ENCODE data around the gene ABI1. TPM values are rescaled to one million over a fixed set of nuclear protein-coding genes. Genes with fewer than 3 reads are reported as not detected.

The ABI1 gene
- total RNA-seq, 2 experiments from 2014 or later = 44.2 to 56.6 TPM

DNA sequence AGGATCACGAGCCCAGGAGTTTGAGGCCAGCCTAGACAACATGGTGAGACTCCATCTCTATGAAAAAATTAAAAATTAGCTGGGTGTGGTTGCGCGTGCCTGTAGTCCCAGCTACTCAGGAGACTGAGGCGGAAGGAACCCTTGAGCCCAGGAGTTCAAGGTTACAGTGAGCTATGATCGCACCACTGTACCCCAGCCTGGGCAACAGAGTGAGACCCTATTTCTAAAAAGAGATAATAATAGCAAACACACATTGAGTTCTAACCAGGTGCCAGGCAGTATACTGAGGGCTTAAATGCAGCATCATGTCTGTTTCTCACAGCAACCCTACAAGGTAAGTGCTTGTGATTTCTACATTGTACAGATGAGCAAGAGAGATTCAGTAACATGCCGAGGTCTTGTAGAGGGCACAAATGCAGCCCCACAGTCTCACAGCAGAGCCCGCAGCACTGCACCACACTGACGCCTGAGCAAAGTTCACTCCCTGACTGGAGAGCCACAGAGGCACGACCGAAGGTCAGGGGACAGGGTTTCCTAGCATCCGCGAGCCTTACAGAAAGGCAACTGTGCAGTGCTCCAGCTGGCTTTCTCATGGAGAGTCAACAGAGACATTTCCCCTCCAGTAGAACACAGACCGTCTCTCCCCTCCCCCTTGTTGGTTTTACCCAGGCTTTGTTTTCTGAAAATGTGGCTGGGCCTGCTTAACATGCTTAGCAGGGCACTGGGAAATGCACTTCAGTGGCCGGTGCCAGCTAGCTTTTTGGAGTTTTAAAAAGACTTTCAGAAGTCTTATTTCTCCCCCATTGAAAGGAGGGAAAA, 126.8 kb downstream of the ABI1 start:
- ATAC-seq = no peak
- Mint-ChIP-seq H3K27me3 (no peaks in the 10 kb centered on the region), H3K9me3 (ENCODE audit: low read depth) (no peaks in the 10 kb centered on the region), H3K27ac (no peak overlapping the region), H3K4me1 (peaks cover 26% of the 10 kb centered on the region), H3K4me3 (no peak overlapping the region), H3K36me3 (ENCODE audit: low read depth) (peaks cover 65% of the 10 kb centered on the region)
- CTCF ChIA-PET = interaction anchor here (0.6 to 3.9 kb wide), 4 partner anchors 7 to 361 kb away, joined by 3 to 23 read pairs (median 4); no protein-coding TSS in a partner anchor
- intact Hi-C loops (cut with DNase I, micrococcal nuclease) = loop anchor here in 1 of 2 experiments (10.0 kb wide), 1 partner anchor 421 kb away; the partner anchor contains the start of genes MASTL and YME1L1
- DNase-seq = no peak
- POLR2A ChIA-PET = no interaction called here

- peaks cover 55% of the 10 kb centered on the region for H3K36me3 Mint-ChIP-seq (ENCODE audit: low read depth)
Measured at GRCh38 chr10:26730552-26730951, 130.2 kb downstream of the ABI1 start.

DNA sequence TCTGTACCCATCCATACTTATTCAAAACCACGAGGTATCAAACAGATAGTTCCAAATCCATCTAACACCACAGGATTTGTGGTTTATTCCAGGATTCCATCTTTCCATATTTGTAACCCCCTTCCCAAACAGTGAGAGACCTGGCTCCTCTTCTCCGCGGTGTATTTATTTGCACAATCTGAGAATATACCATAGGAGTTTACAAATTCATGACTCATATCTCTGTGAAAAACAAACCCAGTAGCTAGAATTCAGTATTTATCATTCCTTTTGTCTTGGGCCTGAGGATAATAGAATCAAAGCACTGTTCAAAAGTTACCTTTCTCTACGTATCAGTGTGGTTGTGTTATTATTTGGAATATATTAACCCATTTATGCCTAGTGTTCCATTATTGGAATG, 131.4 kb downstream of the ABI1 start:
- Mint-ChIP-seq H3K27me3 (no peaks in the 10 kb centered on the region), H3K27ac (no peak overlapping the region), H3K36me3 (ENCODE audit: low read depth) (peaks cover 51% of the 10 kb centered on the region), H3K4me1 (no peaks in the 10 kb centered on the region), H3K9me3 (ENCODE audit: low read depth) (no peaks in the 10 kb centered on the region), H3K4me3 (no peak overlapping the region)
- intact Hi-C loops (cut with DNase I, micrococcal nuclease) = loop anchor here (10.0 kb wide), 2 partner anchors 395 to 635 kb away; no protein-coding TSS in a partner anchor
- no peak for ATAC-seq
- DNase-seq = no peak
- POLR2A ChIA-PET = no interaction called here
- CTCF ChIA-PET = interaction anchor here (0.6 to 1.7 kb wide), 6 partner anchors 22 to 194 kb away, joined by 3 to 6 read pairs (median 3); partner anchors contain the start of gene ABI1

More at GRCh38 chr10:26730552-26730951, 130.2 kb downstream of the ABI1 start:
- no peaks in the 10 kb centered on the region for H3K9me3 Mint-ChIP-seq (ENCODE audit: low read depth)
- no peak for ATAC-seq
- intact Hi-C loops (cut with DNase I, micrococcal nuclease) = loop anchor here in 1 of 2 experiments (10.0 kb wide), 1 partner anchor 424 kb away; the partner anchor contains the start of genes MASTL and YME1L1
- POLR2A ChIA-PET = no interaction called here
- no peaks in the 10 kb centered on the region for H3K27me3 Mint-ChIP-seq
- H3K27ac Mint-ChIP-seq = no peak overlapping the region
- DNase-seq = no peak
- H3K4me3 Mint-ChIP-seq = no peak overlapping the region
- CTCF ChIA-PET = interaction anchor here (1.7 kb wide), 1 partner anchor 150 kb away, joined by 6 read pairs; no protein-coding TSS in a partner anchor
- no peaks in the 10 kb centered on the region for H3K4me1 Mint-ChIP-seq

- ATAC-seq (no peak), DNase-seq (no peak)
- CTCF ChIA-PET = interaction anchor here (0.6 to 1.7 kb wide), 7 partner anchors 10 to 193 kb away, joined by 3 to 6 read pairs (median 3); partner anchors contain the start of gene ABI1
- Mint-ChIP-seq H3K9me3 (ENCODE audit: low read depth) (no peaks in the 10 kb centered on the region), H3K27me3 (no peaks in the 10 kb centered on the region), H3K27ac (no peak overlapping the region), H3K4me1 (no peaks in the 10 kb centered on the region), H3K36me3 (ENCODE audit: low read depth) (peaks cover 50% of the 10 kb centered on the region), H3K4me3 (no peak overlapping the region)
- POLR2A ChIA-PET = no interaction called here
- intact Hi-C loops (cut with DNase I, micrococcal nuclease) = loop anchor here (10.0 kb wide), 2 partner anchors 394 to 636 kb away; no protein-coding TSS in a partner anchor
Measured at GRCh38 chr10:26728957-26729356, 131.8 kb downstream of the ABI1 start.

GRCh38 chr10:26727005-26727404, 133.8 kb downstream of the ABI1 start:
- H3K27ac Mint-ChIP-seq = no peak overlapping the region
- H3K4me1 Mint-ChIP-seq = no peaks in the 10 kb centered on the region
- no peaks in the 10 kb centered on the region for H3K9me3 Mint-ChIP-seq (ENCODE audit: low read depth)
- H3K4me3 Mint-ChIP-seq = no peak overlapping the region
- ATAC-seq (no peak), DNase-seq (no peak)
- H3K36me3 Mint-ChIP-seq (ENCODE audit: low read depth) = peaks cover 36% of the 10 kb centered on the region
- ChIA-PET CTCF (interaction anchor here (0.6 to 5.3 kb wide), 24 partner anchors 9 to 460 kb away, joined by 3 to 115 read pairs (median 8); partner anchors contain the start of gene ABI1), POLR2A (no interaction called here)
- H3K27me3 Mint-ChIP-seq = no peaks in the 10 kb centered on the region
- intact Hi-C loops (cut with DNase I, micrococcal nuclease) = loop anchor here (10.0 kb wide), 2 partner anchors 392 to 638 kb away; no protein-coding TSS in a partner anchor

GRCh38 chr10:26725837-26726727, 134.7 kb downstream of the ABI1 start:
- Mint-ChIP-seq H3K27me3 (no peaks in the 10 kb centered on the region), H3K4me1 (peaks cover 4% of the 10 kb centered on the region), H3K4me3 (no peak overlapping the region), H3K27ac (no peak overlapping the region), H3K9me3 (ENCODE audit: low read depth) (no peaks in the 10 kb centered on the region), H3K36me3 (ENCODE audit: low read depth) (peaks cover 35% of the 10 kb centered on the region)
- CTCF ChIA-PET = interaction anchor here (0.5 to 5.3 kb wide), 53 partner anchors 9 to 808 kb away, joined by 3 to 115 read pairs (median 4); partner anchors contain the start of gene ABI1
- DNase-seq (peak; percentile 71), ATAC-seq (peak; percentile 56)
- intact Hi-C loops (cut with DNase I, micrococcal nuclease) = loop anchor here (1.0 to 10.0 kb wide), 4 partner anchors 156 to 639 kb away; no protein-coding TSS in a partner anchor
- POLR2A ChIA-PET = interaction anchor here (1.0 kb wide), 1 partner anchor 9 kb away, joined by 4 read pairs; no protein-coding TSS in a partner anchor

GRCh38 chr10:26723016-26723415, 137.7 kb downstream of the ABI1 start:
- Mint-ChIP-seq H3K4me1 (peaks cover 8% of the 10 kb centered on the region), H3K9me3 (ENCODE audit: low read depth) (no peaks in the 10 kb centered on the region), H3K27ac (no peak overlapping the region), H3K36me3 (ENCODE audit: low read depth) (peaks cover 36% of the 10 kb centered on the region), H3K4me3 (no peak overlapping the region), H3K27me3 (no peaks in the 10 kb centered on the region)
- ATAC-seq (no peak), DNase-seq (no peak)
- intact Hi-C loops (cut with DNase I, micrococcal nuclease) = loop anchor here (10.0 kb wide), 2 partner anchors 388 to 642 kb away; no protein-coding TSS in a partner anchor
- ChIA-PET CTCF (interaction anchor here (1.3 to 5.3 kb wide), 2 partner anchors 12 to 161 kb away, joined by 4 to 115 read pairs; no protein-coding TSS in a partner anchor), POLR2A (interaction anchor here (0.5 kb wide), 1 partner anchor 434 kb away, joined by 3 read pairs; no protein-coding TSS in a partner anchor)

DNA sequence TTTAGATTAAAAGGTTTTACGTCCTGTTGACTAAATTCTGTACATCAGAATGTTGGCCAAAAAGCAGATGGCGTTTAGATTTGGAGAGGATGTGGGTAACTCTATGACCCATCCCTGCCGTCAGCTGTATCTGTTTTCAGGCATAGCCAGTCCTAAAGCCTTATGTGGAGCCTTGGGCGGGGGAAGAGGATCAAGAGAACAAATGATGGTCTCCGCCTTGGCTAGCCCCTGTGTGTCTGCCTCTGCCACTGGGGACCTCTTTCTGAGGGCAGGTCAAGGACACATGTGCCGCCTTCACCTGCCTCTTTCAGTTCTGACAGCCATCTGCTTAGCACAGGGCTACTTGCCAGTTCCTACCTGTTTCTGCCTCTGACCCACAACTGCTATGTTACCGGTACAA, 139.2 kb downstream of the ABI1 start:
- peak overlapping the region; percentile 59 for H3K27ac Mint-ChIP-seq
- CTCF ChIA-PET = no interaction called here
- no peaks in the 10 kb centered on the region for H3K9me3 Mint-ChIP-seq (ENCODE audit: low read depth)
- ATAC-seq = peak; percentile 84
- H3K4me1 Mint-ChIP-seq = peaks cover 8% of the 10 kb centered on the region
- H3K4me3 Mint-ChIP-seq = no peak overlapping the region
- POLR2A ChIA-PET = no interaction called here
- peak; percentile 63 for DNase-seq
- intact Hi-C loops (cut with DNase I, micrococcal nuclease) = loop anchor here (10.0 kb wide), 2 partner anchors 387 to 643 kb away; no protein-coding TSS in a partner anchor
- no peaks in the 10 kb centered on the region for H3K27me3 Mint-ChIP-seq
- peaks cover 33% of the 10 kb centered on the region for H3K36me3 Mint-ChIP-seq (ENCODE audit: low read depth)

- DNase-seq (no peak), ATAC-seq (no peak)
- CTCF ChIA-PET = interaction anchor here (0.7 to 1.2 kb wide), 3 partner anchors 9 to 164 kb away, joined by 3 to 5 read pairs (median 3); no protein-coding TSS in a partner anchor
- Mint-ChIP-seq H3K27ac (no peak overlapping the region), H3K36me3 (ENCODE audit: low read depth) (peaks cover 39% of the 10 kb centered on the region), H3K4me3 (no peak overlapping the region), H3K4me1 (peaks cover 8% of the 10 kb centered on the region), H3K27me3 (no peaks in the 10 kb centered on the region), H3K9me3 (ENCODE audit: low read depth) (no peaks in the 10 kb centered on the region)
- intact Hi-C loops (cut with DNase I, micrococcal nuclease) = no loop called here
- POLR2A ChIA-PET = no interaction called here
Measured at GRCh38 chr10:26717476-26717875, 143.3 kb downstream of the ABI1 start.

DNA sequence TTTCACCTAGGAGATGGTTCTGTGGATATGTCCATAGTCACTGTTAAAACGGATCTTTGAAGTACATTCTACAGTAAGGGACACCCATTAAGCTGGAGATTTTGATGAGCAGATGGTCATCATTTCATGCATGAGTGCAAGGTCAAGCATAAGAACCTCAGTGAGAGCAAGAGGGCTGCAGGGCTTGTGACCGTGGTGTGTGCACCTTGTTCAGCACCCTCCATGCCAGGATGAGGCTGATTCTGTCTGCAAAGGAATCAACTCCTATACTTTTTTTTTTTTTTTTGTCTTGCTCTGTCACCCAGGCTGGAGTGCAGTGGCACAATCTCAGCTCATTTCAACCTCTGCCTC, 145.6 kb downstream of the ABI1 start:
- Mint-ChIP-seq H3K4me1 (peaks cover 4% of the 10 kb centered on the region), H3K36me3 (ENCODE audit: low read depth) (peaks cover 33% of the 10 kb centered on the region), H3K4me3 (no peak overlapping the region), H3K9me3 (ENCODE audit: low read depth) (no peaks in the 10 kb centered on the region), H3K27me3 (no peaks in the 10 kb centered on the region), H3K27ac (no peak overlapping the region)
- intact Hi-C loops (cut with DNase I, micrococcal nuclease) = no loop called here
- ATAC-seq = no peak
- POLR2A ChIA-PET = no interaction called here
- CTCF ChIA-PET = interaction anchor here (0.6 to 1.5 kb wide), 2 partner anchors 11 to 166 kb away, joined by 3 to 5 read pairs; no protein-coding TSS in a partner anchor
- no peak for DNase-seq

Measured in activated CD4-positive, alpha-beta T cell treated with anti-CD3 and anti-CD28 coated beads for 36 hours (primary cell).